Smooth muscle cell (in vitro differentiated cells): ENCODE measurements around the gene TXNDC11. TPM values are rescaled to one million over a fixed set of nuclear protein-coding genes. Genes with fewer than 3 reads are reported as not detected.
"Not testable (repeated sequence)": the region's sequence is repeated elsewhere in the genome, so short reads cannot be mapped to it uniquely, and the experiment has no call there.

ENCODE experiments used
- DNase-seq: peaks from one replicate; lab custom pipeline; 2025; ENCODE audit not compliant: unreplicated experiment; lab: John Stamatoyannopoulos, UW
- H2AFZ ChIP-seq: fragments of 200-600 bp; sonication (generic); 2 replicates; pipeline ENCODE4 v1.6.0; 2016; ENCODE audit warnings: antibody characterized with exemption, low read depth, mild to moderate bottlenecking
- H3F3A ChIP-seq: fragments of 200-600 bp; sonication (generic); 2 replicates; pipeline ENCODE4 v1.6.0; 2017; ENCODE audit warnings: antibody characterized with exemption, low read depth
- H3K27ac ChIP-seq: fragments of 200-600 bp; sonication (generic); 2 replicates; pipeline ENCODE4 v1.5.1; 2016; ENCODE audit warnings: low read depth, mild to moderate bottlenecking
- H3K27me3 ChIP-seq: fragments of 200-600 bp; sonication (generic); 2 replicates; pipeline ENCODE4 v1.6.1; 2016; ENCODE audit warnings: low read depth, mild to moderate bottlenecking
- H3K36me3 ChIP-seq: fragments of 200-600 bp; sonication (generic); 2 replicates; pipeline ENCODE4 v1.5.1; 2016; ENCODE audit warnings: low read depth
- H3K4me1 ChIP-seq: fragments of 200-600 bp; sonication (generic); 2 replicates; pipeline ENCODE4 v1.5.1; 2016; ENCODE audit warnings: low read depth
- H3K4me2 ChIP-seq: fragments of 200-600 bp; sonication (generic); 2 replicates; pipeline ENCODE4 v1.6.0; 2016; ENCODE audit warnings: mild to moderate bottlenecking
- H3K4me3 ChIP-seq: fragments of 200-600 bp; sonication (generic); 2 replicates; pipeline ENCODE4 v1.5.1; 2016; ENCODE audit warnings: mild to moderate bottlenecking
- H3K79me2 ChIP-seq: fragments of 200-600 bp; sonication (generic); 2 replicates; pipeline ENCODE4 v1.6.0; 2016; ENCODE audit warnings: low read depth, mild to moderate bottlenecking
- H3K9ac ChIP-seq: fragments of 200-600 bp; sonication (generic); 2 replicates; pipeline ENCODE4 v1.6.0; 2016; ENCODE audit warnings: low read depth
- H3K9me3 ChIP-seq: fragments of 200-600 bp; sonication (generic); replicated peaks from 2 replicates; pipeline ENCODE4 v1.5.1; 2016; ENCODE audit warnings: low read depth
- H4K20me1 ChIP-seq: fragments of 200-600 bp; sonication (generic); 2 replicates; pipeline ENCODE4 v1.6.0; 2016; ENCODE audit warnings: low read depth
- CTCF ChIP-seq: fragments of 200-600 bp; sonication (generic); IDR thresholded peaks from 2 replicates; pipeline ENCODE4 v1.5.1; 2017; ENCODE audit warnings: borderline replicate concordance, mild to moderate bottlenecking, antibody characterized with exemption; ENCODE audit not compliant: insufficient read depth, poor library complexity, severe bottlenecking
- WGBS: methylation state at CpG from one replicate; pipeline ENCODE4 v1.1.7; 2016; ENCODE audit warnings: low lambda C conversion rate; 5-methylcytosine and 5-hydroxymethylcytosine counted together
- polyA plus RNA-seq: library from polyadenylated mRNA; unstranded; fragments of >200 nt; fragmentation: Nextera tagmentation; extraction: Ambion mirVana; gene quantifications from 2 replicates; pipeline ENCODE4 v1.2.1, GENCODE V29; 2016
- total RNA-seq: library from RNA; depleted of rRNA; stranded (reverse); fragments of >200 nt; gene quantifications from 2 replicates; pipeline ENCODE4 v1.2.3, GENCODE V29; 2014

TXNDC11 gene
- total RNA-seq: 30.8 and 31.1 TPM in 2 replicates
- polyA plus RNA-seq: 27.3 and 27.9 TPM in 2 replicates

- Histone ChIP-seq H2AFZ (peak within 1 kb of the TSS; percentile 40), H3K9ac (peak within 1 kb of the TSS; percentile 93), H3F3A (peaks cover 11% of the 10 kb centered on the region), H4K20me1 (peaks cover 42% of the 10 kb centered on the region), H3K4me2 (peak within 1 kb of the TSS; percentile 98), H3K4me1 (peaks cover 8% of the 10 kb centered on the region), H3K9me3 (no peaks in the 10 kb centered on the region), H3K36me3 (no peaks in the 10 kb centered on the region), H3K4me3 (peak within 1 kb of the TSS; percentile 92), H3K27me3 (no peaks in the 10 kb centered on the region), H3K27ac (peak within 1 kb of the TSS; percentile 75), H3K79me2 (peaks cover 47% of the 10 kb centered on the region)
- DNase-seq: peak; percentile 97
- TF ChIP-seq CTCF: no peak
- WGBS: under 1% methylated on average over 72 of the region's 96 CpGs
Observed at GRCh38 chr16:11742536-11743307, at the start of gene TXNDC11. TXNDC11 (minus strand) TSS chr16:11742857; CDS start chr16:11742730, 127 bp downstream.

GRCh38 chr16:11791144-11791828 lies 48.6 kb upstream of the TXNDC11 start:
- 97% methylated on average over 8 of the region's 8 CpGs for WGBS
- peaks cover 100% of the 10 kb centered on the region for H3K79me2 ChIP-seq
- no peak for DNase-seq
- no peaks in the 10 kb centered on the region for H3K9me3 ChIP-seq
- peaks cover 3% of the 10 kb centered on the region for H3F3A ChIP-seq
- TF ChIP-seq CTCF: no peak
- H3K4me3 ChIP-seq: no peak overlapping the region
- no peaks in the 10 kb centered on the region for H3K27me3 ChIP-seq
- H3K36me3 ChIP-seq: no peaks in the 10 kb centered on the region
- no peak overlapping the region for H3K4me2 ChIP-seq
- peak overlapping the region; percentile 61 for H3K27ac ChIP-seq
- peaks cover 25% of the 10 kb centered on the region for H3K4me1 ChIP-seq
- H4K20me1 ChIP-seq: peaks cover 93% of the 10 kb centered on the region
- H2AFZ ChIP-seq: no peak overlapping the region
- H3K9ac ChIP-seq: no peak overlapping the region

GRCh38 chr16:11788914-11789313 lies 46.3 kb upstream of the TXNDC11 start:
- no peaks in the 10 kb centered on the region for H3F3A ChIP-seq
- no peak overlapping the region for H2AFZ ChIP-seq
- H3K4me1 ChIP-seq: peaks cover 19% of the 10 kb centered on the region
- DNase-seq: no peak
- no peak overlapping the region for H3K9ac ChIP-seq
- no peak overlapping the region for H3K27ac ChIP-seq
- no peaks in the 10 kb centered on the region for H3K9me3 ChIP-seq
- H3K36me3 ChIP-seq: no peaks in the 10 kb centered on the region
- no peak overlapping the region for H3K4me3 ChIP-seq
- 99% methylated on average over 3 of the region's 3 CpGs for WGBS
- H3K4me2 ChIP-seq: no peak overlapping the region
- TF ChIP-seq CTCF: no peak
- peaks cover 100% of the 10 kb centered on the region for H3K79me2 ChIP-seq
- H3K27me3 ChIP-seq: no peaks in the 10 kb centered on the region
- H4K20me1 ChIP-seq: peaks cover 98% of the 10 kb centered on the region

- not testable (repeated sequence) for H3K4me2 ChIP-seq, H2AFZ ChIP-seq, H3K27me3 ChIP-seq, DNase-seq, H3K9me3 ChIP-seq, H3K36me3 ChIP-seq, H3K4me3 ChIP-seq, H3K4me1 ChIP-seq, H3K27ac ChIP-seq, H3K9ac ChIP-seq, H3F3A ChIP-seq
- Histone ChIP-seq H4K20me1 (peaks cover 86% of the 10 kb centered on the region), H3K79me2 (peaks cover 86% of the 10 kb centered on the region)
- WGBS: 98% methylated on average over 13 of the region's 13 CpGs
Observed at GRCh38 chr16:11784980-11785599, 42.4 kb upstream of the TXNDC11 start.

- not testable (repeated sequence) for H3K4me3 ChIP-seq, H3K36me3 ChIP-seq, H3K9me3 ChIP-seq, H3K4me1 ChIP-seq, DNase-seq, H3K27me3 ChIP-seq, H3K9ac ChIP-seq, H2AFZ ChIP-seq, H3F3A ChIP-seq
- 98% methylated on average over 6 of the region's 6 CpGs for WGBS
- peak overlapping the region; percentile 37 for H3K27ac ChIP-seq
- peak overlapping the region; percentile 76 for H3K4me2 ChIP-seq
- peaks cover 86% of the 10 kb centered on the region for H3K79me2 ChIP-seq
- H4K20me1 ChIP-seq: peaks cover 85% of the 10 kb centered on the region
Observed at GRCh38 chr16:11784381-11784780, 41.7 kb upstream of the TXNDC11 start.
